ENCODE data around the gene RASL10A.

Gene RASL10A

GRCh38 chr22:29266564-29267461, 48.7 kb downstream of the RASL10A start:
- DNase-seq, result peak; percentile 9 to 18

- no peak for DNase-seq
Observed at GRCh38 chr22:29265929-29266328, 49.6 kb downstream of the RASL10A start.

- no peak for DNase-seq
Observed at GRCh38 chr22:29265305-29265704, 50.2 kb downstream of the RASL10A start.

GRCh38 chr22:29263791-29264276, 51.7 kb downstream of the RASL10A start:
- DNase-seq, result no peak

Data from activated CD4-positive, alpha-beta T cell treated with anti-CD3 and anti-CD28 coated beads, Interleukin-2, amount 50 U/mL, for 48 hours (primary cell).